Right lobe of liver (tissue), 6 donors: ENCODE data around the gene NRF1. TPM values are rescaled to one million over a fixed set of nuclear protein-coding genes. Genes with fewer than 3 reads are reported as not detected.

Experiments used
- ATAC-seq, 4 donors: fragments of 200-7000 bp; cut with Tn5 transposase; one replicate each; pipeline ENCODE4 v1.9.1; 2020; ENCODE audit warnings: mild to moderate bottlenecking in 4 of 4, moderate library complexity in 4 of 4
- DNase-seq, 3 donors: peaks; one replicate each; pipeline ENCODE4 v3.0.0-alpha.2; 2020
- H3K27ac ChIP-seq, 3 donors: fragments of 200-600 bp; one replicate each; pipeline ENCODE4 v1.8.0; 2022
- H3K27me3 ChIP-seq, 2 donors: fragments of 200-600 bp; one replicate each; pipeline ENCODE4 v1.8.0; 2022
- H3K36me3 ChIP-seq, 4 donors: fragments of 200-600 bp; sonication (generic) in 1 of 4; one replicate each; pipeline versions ENCODE4 v1.5.1 to v1.8.0; 2017 to 2022; ENCODE audit warnings: control low read depth in 1 of 4
- H3K4me1 ChIP-seq, 4 donors: fragments of 200-600 bp; sonication (generic) in 1 of 4; one replicate each; pipeline versions ENCODE4 v1.5.1 to v1.8.0; 2017 to 2022; ENCODE audit warnings: control low read depth in 1 of 4
- H3K4me3 ChIP-seq, 3 donors: fragments of 200-600 bp; one replicate each; pipeline ENCODE4 v1.8.0; 2022
- H3K9me3 ChIP-seq, 4 donors: fragments of 200-600 bp; sonication (generic) in 1 of 4; one replicate each; pipeline versions ENCODE4 v1.5.1 to v1.8.0; 2017 to 2022; ENCODE audit warnings: control low read depth in 1 of 4
- POLR2A ChIP-seq: fragments of 450-650 bp; IDR thresholded peaks from one replicate; pipeline ENCODE4 v1.6.1; 2017; ENCODE audit warnings: antibody characterized with exemption, mild to moderate bottlenecking
- WGBS: methylation state at CpG from one replicate; pipeline ENCODE4 v1.1.6; 2018; ENCODE audit warnings: low coverage, low lambda C conversion rate; ENCODE audit not compliant: insufficient coverage; ENCODE audit errors: missing lambda C conversion rate; 5-methylcytosine and 5-hydroxymethylcytosine counted together
- intact Hi-C, 2 donors: fragments of 100-400 bp; cut with DNase I; formaldehyde crosslinking; loops; one replicate each; pipeline versions ENCODE4 v1.11.2 to v1.14.1; 2022
- total RNA-seq, 6 experiments: library from RNA; depleted of rRNA in 2 of 6; stranded (reverse); fragments of >200 nt in 2 of 6; fragmentation: NEBNext Ultra II Directional in 3 of 6; extraction: Animal tissue kit (Norgen Biotek cat#: 25700) in 3 of 6; gene quantifications; one replicate each; pipeline versions ENCODE4 v1.1.0 to v1.2.4, GENCODE V29; 2016 to 2023
- TF ChIP-seq, protein P1 (sequence below), 4 donors: fragments of 200-600 bp in 3 of 4; fragments of 450-650 bp in 1 of 4; IDR thresholded peaks; one replicate each; pipeline versions ENCODE4 v1.5.1 to v1.8.0; 2016 to 2022; ENCODE audit warnings: antibody characterized with exemption in 4 of 4, mild to moderate bottlenecking in 2 of 4
- donor health status: DM: no; HTN: yes; CAD: no.
- donor health status: DM: no; HTN: no; CAD: no.
- donor health status: DM: no; HTN: no; CAD: no.
- donor health status: DM: no; HTN: yes; CAD: no.
- donor health status: DM: no; HTN: yes; CAD: no.

The NRF1 gene
- total RNA-seq, 6 experiments from 2014 or later, result 3.9 to 6.8 (median 5.3) TPM

DNA sequence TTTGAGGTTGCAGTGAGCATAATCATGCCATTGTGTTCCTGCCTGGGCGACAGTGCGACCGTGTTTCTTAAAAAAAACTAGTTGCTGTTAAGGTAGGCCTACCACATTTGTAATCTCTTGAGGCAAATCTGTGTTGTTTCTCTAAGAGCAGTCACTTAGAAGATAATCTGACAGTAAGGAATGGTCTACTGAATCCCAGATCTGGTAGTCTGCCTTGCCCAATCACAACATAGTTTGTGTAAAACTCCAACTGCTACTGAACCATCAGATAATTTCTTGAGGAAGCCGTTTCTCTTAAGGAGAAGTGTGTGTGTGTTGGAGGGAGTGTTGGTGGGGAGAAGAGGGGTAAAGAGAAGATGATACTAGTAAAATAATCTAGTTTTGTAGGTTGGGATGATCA is 5.0 kb downstream of the NRF1 start:
- Histone ChIP-seq H3K9me3 (no peaks in the 10 kb centered on the region), H3K27ac (no peak overlapping the region), H3K27me3 (no peaks in the 10 kb centered on the region), H3K4me3 (no peak overlapping the region), H3K4me1 (peaks cover 0 to 7% (median 0%) of the 10 kb centered on the region in 4 donors), H3K36me3 (no peaks in the 10 kb centered on the region)
- intact Hi-C loops, result no loop called here
- DNase-seq (no peak), ATAC-seq (no peak)
- TF ChIP-seq, protein P1, sequence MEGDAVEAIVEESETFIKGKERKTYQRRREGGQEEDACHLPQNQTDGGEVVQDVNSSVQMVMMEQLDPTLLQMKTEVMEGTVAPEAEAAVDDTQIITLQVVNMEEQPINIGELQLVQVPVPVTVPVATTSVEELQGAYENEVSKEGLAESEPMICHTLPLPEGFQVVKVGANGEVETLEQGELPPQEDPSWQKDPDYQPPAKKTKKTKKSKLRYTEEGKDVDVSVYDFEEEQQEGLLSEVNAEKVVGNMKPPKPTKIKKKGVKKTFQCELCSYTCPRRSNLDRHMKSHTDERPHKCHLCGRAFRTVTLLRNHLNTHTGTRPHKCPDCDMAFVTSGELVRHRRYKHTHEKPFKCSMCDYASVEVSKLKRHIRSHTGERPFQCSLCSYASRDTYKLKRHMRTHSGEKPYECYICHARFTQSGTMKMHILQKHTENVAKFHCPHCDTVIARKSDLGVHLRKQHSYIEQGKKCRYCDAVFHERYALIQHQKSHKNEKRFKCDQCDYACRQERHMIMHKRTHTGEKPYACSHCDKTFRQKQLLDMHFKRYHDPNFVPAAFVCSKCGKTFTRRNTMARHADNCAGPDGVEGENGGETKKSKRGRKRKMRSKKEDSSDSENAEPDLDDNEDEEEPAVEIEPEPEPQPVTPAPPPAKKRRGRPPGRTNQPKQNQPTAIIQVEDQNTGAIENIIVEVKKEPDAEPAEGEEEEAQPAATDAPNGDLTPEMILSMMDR (IDR thresholded peaks at IDR 0.05), result no peak
- no peak for TF ChIP-seq POLR2A
- 86% methylated on average over 4 of the region's 4 CpGs for WGBS

DNA sequence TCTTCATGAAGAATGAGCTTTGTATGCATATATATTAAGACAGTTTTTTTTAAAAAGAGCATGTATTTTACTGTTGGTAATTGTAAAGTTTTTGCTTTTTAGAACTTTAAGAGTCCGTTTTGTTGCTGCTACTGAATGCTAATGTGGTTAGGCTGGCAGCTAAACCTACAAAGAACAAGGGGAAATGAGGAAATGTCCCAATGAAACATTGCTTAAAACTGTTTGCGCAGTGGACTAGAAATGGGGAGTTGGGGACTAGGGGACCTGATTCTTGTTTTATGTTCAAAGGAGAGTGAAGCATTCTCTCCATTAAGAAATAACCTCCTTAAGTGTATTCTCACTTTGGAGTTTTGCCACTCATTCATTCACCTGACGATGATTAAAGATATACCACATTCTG is 5.7 kb downstream of the NRF1 start:
- intact Hi-C loops, result no loop called here
- H3K27ac ChIP-seq, result no peak overlapping the region
- H3K36me3 ChIP-seq, result no peaks in the 10 kb centered on the region
- TF ChIP-seq POLR2A, result no peak
- TF ChIP-seq, protein P1 (IDR thresholded peaks at IDR 0.05), result no peak
- H3K9me3 ChIP-seq, result no peaks in the 10 kb centered on the region
- no peaks in the 10 kb centered on the region for H3K27me3 ChIP-seq
- ATAC-seq, result no peak
- 76% methylated on average over 3 of the region's 3 CpGs for WGBS
- no peak for DNase-seq
- H3K4me1 ChIP-seq, result peaks cover 0 to 7% (median 0%) of the 10 kb centered on the region in 4 donors
- no peak overlapping the region for H3K4me3 ChIP-seq

DNA sequence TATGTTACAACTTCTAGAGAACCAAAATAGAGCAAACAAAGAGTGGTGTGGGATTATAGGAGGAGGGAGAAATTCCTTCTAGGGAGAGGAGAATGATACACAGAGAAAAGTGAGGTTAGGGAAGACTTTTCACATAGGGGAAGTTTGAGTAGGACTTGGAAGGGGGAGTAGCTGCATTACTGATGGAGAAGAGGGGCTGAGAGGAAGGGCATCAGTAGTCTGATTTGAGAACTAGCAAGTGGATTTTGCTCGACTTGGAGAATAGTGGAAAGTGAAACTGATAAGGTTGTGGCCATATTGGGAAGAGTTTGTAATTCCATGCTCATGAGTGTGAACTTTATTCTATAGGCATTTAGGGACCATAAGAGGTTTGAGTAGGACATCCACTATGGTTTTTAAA is 6.1 kb downstream of the NRF1 start:
- H3K4me3 ChIP-seq, result no peak overlapping the region
- no peaks in the 10 kb centered on the region for H3K36me3 ChIP-seq
- DNase-seq, result no peak
- no peaks in the 10 kb centered on the region for H3K9me3 ChIP-seq
- no peaks in the 10 kb centered on the region for H3K27me3 ChIP-seq
- ATAC-seq, result peak in 2 of 4 donors; percentile 18 to 25
- TF ChIP-seq, protein P1 (IDR thresholded peaks at IDR 0.05), result no peak
- WGBS, result 33% methylated on average over 1 of the region's 1 CpG
- intact Hi-C loops, result no loop called here
- H3K27ac ChIP-seq, result no peak overlapping the region
- peaks cover 0 to 7% (median 0%) of the 10 kb centered on the region in 4 donors for H3K4me1 ChIP-seq

DNA sequence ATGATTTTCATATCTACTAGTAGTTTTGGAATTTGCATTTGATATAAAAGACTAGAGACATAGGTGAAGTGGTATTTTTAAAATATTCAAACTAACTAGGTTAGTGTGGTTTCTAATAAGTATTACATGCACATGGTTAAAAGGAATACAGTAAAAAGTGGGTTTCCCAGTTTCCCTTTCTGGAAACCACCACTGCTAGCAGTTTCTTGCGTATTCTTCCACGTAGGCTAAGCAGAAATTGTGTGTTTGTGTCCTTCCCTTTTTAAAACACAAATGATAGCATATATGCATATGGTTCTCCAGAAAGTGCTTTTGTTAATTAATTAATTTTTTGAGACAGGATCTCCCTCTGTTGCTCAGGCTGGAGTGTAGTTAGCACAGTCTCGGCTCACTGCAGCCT is 15.4 kb downstream of the NRF1 start:
- Histone ChIP-seq H3K27me3 (no peaks in the 10 kb centered on the region), H3K4me1 (no peaks in the 10 kb centered on the region), H3K36me3 (no peaks in the 10 kb centered on the region), H3K9me3 (no peaks in the 10 kb centered on the region), H3K4me3 (no peak overlapping the region), H3K27ac (no peak overlapping the region)
- intact Hi-C loops, result no loop called here
- no peak for ATAC-seq
- 88% methylated on average over 3 of the region's 3 CpGs for WGBS
- DNase-seq, result no peak
- no peak for TF ChIP-seq POLR2A
- TF ChIP-seq, protein P1 (IDR thresholded peaks at IDR 0.05), result no peak

DNA sequence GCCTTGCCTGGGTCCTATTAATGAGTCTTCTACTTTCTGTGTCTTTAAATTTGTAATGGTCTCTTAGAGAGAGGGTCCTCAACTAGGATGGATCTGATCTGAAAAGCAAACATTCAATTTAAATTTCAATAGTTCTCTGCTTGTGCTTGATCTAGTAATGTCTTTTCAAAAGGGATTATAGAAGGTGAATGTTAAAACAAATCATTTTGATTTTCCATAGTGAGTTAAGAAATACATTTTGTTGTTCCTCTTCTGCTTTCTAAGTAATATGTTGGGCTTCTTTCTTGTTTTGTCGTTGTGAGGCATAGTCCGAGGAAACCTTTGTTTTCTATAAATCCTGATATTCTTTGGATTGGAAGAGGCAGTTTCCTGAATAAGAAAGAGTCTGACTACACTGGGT is 18.8 kb downstream of the NRF1 start:
- Histone ChIP-seq H3K27ac (no peak overlapping the region), H3K36me3 (no peaks in the 10 kb centered on the region), H3K27me3 (no peaks in the 10 kb centered on the region), H3K9me3 (no peaks in the 10 kb centered on the region), H3K4me3 (no peak overlapping the region), H3K4me1 (peaks cover 0 to under 1% (median 0%) of the 10 kb centered on the region in 4 donors)
- 60% methylated on average over 2 of the region's 2 CpGs for WGBS
- intact Hi-C loops, result no loop called here
- ATAC-seq (no peak), DNase-seq (no peak)
- TF ChIP-seq POLR2A, result no peak
- TF ChIP-seq, protein P1 (IDR thresholded peaks at IDR 0.05), result no peak
